ENCODE data around the gene GLA. TPM values are rescaled to one million over a fixed set of nuclear protein-coding genes. Genes with fewer than 3 reads are reported as not detected.

GLA gene
- total and polyA plus RNA-seq, 2 donors (not counting 1 experiment from before 2014, with no cell fraction given): 22.1 to 42.7 TPM

- Histone ChIP-seq H3K79me2 (ENCODE audit: control insufficient read depth, insufficient read depth, low read length) (peaks cover 5% of the 10 kb centered on the region), H3K4me2 (replicated peaks; ENCODE audit: low read depth, low read length, poor library complexity, severe bottlenecking) (peak overlapping the region; percentile 70), H3K27ac (ENCODE audit: low read length in 2 of 2) (peak overlapping the region in 1 of 2 donors; percentile 85), H3K4me1 (ENCODE audit: control insufficient read depth in 2 of 2, insufficient read depth in 2 of 2, low read length in 2 of 2) (peaks cover 15 to 19% of the 10 kb centered on the region in 2 donors), H3K36me3 (replicated peaks in 1 of 2; ENCODE audit: control extremely low read depth in 1 of 2, control insufficient read depth in 1 of 2, extremely low read depth in 1 of 2, insufficient read depth in 2 of 2, low read length in 1 of 2) (peaks cover 0 to 14% of the 10 kb centered on the region in 2 experiments), H4K20me1 (ENCODE audit: control insufficient read depth, insufficient read depth, low read length, poor library complexity, severe bottlenecking) (no peaks in the 10 kb centered on the region), H3K9ac (ENCODE audit: low read length) (peak overlapping the region; percentile 69), H3K4me3 (ENCODE audit: control extremely low read depth in 1 of 5, extremely low read depth in 1 of 5, insufficient read depth in 1 of 5, low read depth in 2 of 5, low read length in 4 of 5) (peak overlapping the region in 2 of 5 experiments; percentile 66 to 72), H2AFZ (ENCODE audit: insufficient read depth, low read depth, low read length, poor library complexity, severe bottlenecking) (no peak overlapping the region), H3K9me3 (ENCODE audit: control extremely low read depth in 1 of 3, control insufficient read depth in 2 of 3, insufficient read depth in 1 of 3, low read length in 2 of 3) (no peaks in the 10 kb centered on the region), H3K27me3 (replicated peaks in 1 of 4; ENCODE audit: control extremely low read depth in 1 of 4, control insufficient read depth in 3 of 4, insufficient read depth in 4 of 4, low read length in 3 of 4) (no peaks in the 10 kb centered on the region)
- TF ChIP-seq CTCF (IDR thresholded peaks at IDR 0.05): no peak
- TF ChIP-seq EZH2 (IDR thresholded peaks at IDR 0.05; ENCODE audit: borderline replicate concordance, insufficient read depth, low read depth, low read length, poor library complexity, severe bottlenecking): no peak
- H3K27ac Mint-ChIP-seq: peak overlapping the region; percentile 95
- WGBS (ENCODE audit: insufficient coverage): no CpG with 5 or more reads among the region's 6 CpGs
- intact Hi-C loops (cut with micrococcal nuclease): loop anchor here (1.0 to 2.0 kb wide), 2 partner anchors 16 to 21 kb away; partner anchors contain the start of gene HNRNPH2
- ChIA-PET POLR2A (interaction anchor here (0.7 to 2.0 kb wide), 3 partner anchors 14 to 540 kb away, joined by 3 to 7 read pairs (median 4); partner anchors contain the start of genes GLA, HNRNPH2 and ZMAT1), CTCF (interaction anchor here (1.0 to 2.3 kb wide), 4 partner anchors 9 to 43 kb away, joined by 3 to 12 read pairs (median 6); partner anchors contain the start of gene TIMM8A)
- DNase-seq (no peak), ATAC-seq (ENCODE audit: low read depth) (no peak)
- no peaks in the 10 kb centered on the region for H3K9me3 Mint-ChIP-seq (ENCODE audit: insufficient read depth)
- no peaks in the 10 kb centered on the region for H3K27me3 Mint-ChIP-seq
- H3K4me3 Mint-ChIP-seq: peak overlapping the region; percentile 95
- peaks cover 33% of the 10 kb centered on the region for H3K4me1 Mint-ChIP-seq
Measured at GRCh38 chrX:101391831-101392230, 15.9 kb downstream of the GLA start.
